ENCODE data around the gene TYW1.
"Not testable (repeated sequence)": the region's sequence is repeated elsewhere in the genome, so short reads cannot be mapped to it uniquely, and the experiment has no call there.

The TYW1 gene

GRCh38 chr7:67191002-67191720 is 194.5 kb downstream of the TYW1 start:
- DNase-seq (ENCODE audit: low read depth in 2 of 2) = not testable (repeated sequence)

GRCh38 chr7:67192123-67192702 is 195.6 kb downstream of the TYW1 start:
- DNase-seq (ENCODE audit: low read depth in 2 of 2) = not testable (repeated sequence)

GRCh38 chr7:67192889-67193613 is 196.4 kb downstream of the TYW1 start:
- not testable (repeated sequence) for DNase-seq (ENCODE audit: low read depth in 2 of 2)

GRCh38 chr7:67196176-67196575 is 199.5 kb downstream of the TYW1 start:
- not testable (repeated sequence) for DNase-seq (ENCODE audit: low read depth in 2 of 2)

- not testable (repeated sequence) for DNase-seq (ENCODE audit: low read depth in 2 of 2)
These were observed 202.4 kb downstream of the TYW1 start for GRCh38 chr7:67198865-67199526.

- not testable (repeated sequence) for DNase-seq (ENCODE audit: low read depth in 2 of 2)
These were observed 209.1 kb downstream of the TYW1 start for GRCh38 chr7:67205772-67206171.

- no peak for DNase-seq (ENCODE audit: low read depth in 2 of 2)
These were observed 209.8 kb downstream of the TYW1 start for GRCh38 chr7:67206452-67206851.

GRCh38 chr7:67208656-67209055 is 212.0 kb downstream of the TYW1 start:
- not testable (repeated sequence) for DNase-seq (ENCODE audit: low read depth in 2 of 2)

- no peak for DNase-seq (ENCODE audit: low read depth in 2 of 2)
These were observed 212.6 kb downstream of the TYW1 start for GRCh38 chr7:67209256-67209655.

GRCh38 chr7:67210567-67210966 is 213.9 kb downstream of the TYW1 start:
- DNase-seq (ENCODE audit: low read depth in 2 of 2) = no peak

- DNase-seq (ENCODE audit: low read depth in 2 of 2) = not testable (repeated sequence)
These were observed 215.2 kb downstream of the TYW1 start for GRCh38 chr7:67211650-67212330.

- DNase-seq (ENCODE audit: low read depth in 2 of 2) = not testable (repeated sequence)
These were observed 216.4 kb downstream of the TYW1 start for GRCh38 chr7:67213038-67213437.

- not testable (repeated sequence) for DNase-seq (ENCODE audit: low read depth in 2 of 2)
These were observed 226.9 kb downstream of the TYW1 start for GRCh38 chr7:67223551-67223950.

GRCh38 chr7:67226340-67226907 is 229.8 kb downstream of the TYW1 start:
- DNase-seq (ENCODE audit: low read depth in 2 of 2) = not testable (repeated sequence)

- not testable (repeated sequence) for DNase-seq (ENCODE audit: low read depth in 2 of 2)
These were observed 230.3 kb downstream of the TYW1 start for GRCh38 chr7:67226967-67227366.

GRCh38 chr7:67229018-67229417 is 232.4 kb downstream of the TYW1 start:
- not testable (repeated sequence) for DNase-seq (ENCODE audit: low read depth in 2 of 2)

GRCh38 chr7:67230029-67230428 is 233.4 kb downstream of the TYW1 start:
- DNase-seq (ENCODE audit: low read depth in 2 of 2) = not testable (repeated sequence)

- DNase-seq (ENCODE audit: low read depth in 2 of 2) = not testable (repeated sequence)
These were observed 236.9 kb downstream of the TYW1 start for GRCh38 chr7:67233506-67233905.

GRCh38 chr7:67236216-67236615 is 239.6 kb downstream of the TYW1 start:
- DNase-seq (ENCODE audit: low read depth in 2 of 2) = not testable (repeated sequence)

- not testable (repeated sequence) for DNase-seq (ENCODE audit: low read depth in 2 of 2)
These were observed 246.2 kb downstream of the TYW1 start for GRCh38 chr7:67242871-67243270.

- not testable (repeated sequence) for DNase-seq (ENCODE audit: low read depth in 2 of 2)
These were observed 251.7 kb downstream of the TYW1 start for GRCh38 chr7:67248364-67248763.
